Activated CD4-positive, alpha-beta T cell treated with anti-CD3 and anti-CD28 coated beads, Interleukin-10, Interleukin-2, amounts not matched to agents 100 ng/mL and 50 ng/mL, durations not matched to agents 16 hours and 8 hours (primary cell): ENCODE measurements around the gene MPDU1.

Source experiments
- DNase-seq: peaks from one replicate; pipeline ENCODE4 v3.0.0-alpha.2; 2020

Gene MPDU1

GRCh38 chr17:7561028-7561575 is 22.6 kb upstream of the MPDU1 start:
- DNase-seq = peak; percentile 91

- peak; percentile 94 for DNase-seq
Observed at GRCh38 chr17:7561589-7562207, 22.0 kb upstream of the MPDU1 start, which contains the start of gene SENP3. TSS of gene SENP3 (plus strand) at chr17:7561919. CDS start at chr17:7563077, 1,158 bp downstream.

- DNase-seq = no peak
Observed at GRCh38 chr17:7562208-7562605, 21.4 kb upstream of the MPDU1 start.

GRCh38 chr17:7563115-7563869 is 20.4 kb upstream of the MPDU1 start:
- DNase-seq = no peak

- DNase-seq = no peak
Observed at GRCh38 chr17:7569571-7569970, 14.1 kb upstream of the MPDU1 start.

- DNase-seq = no peak
Observed at GRCh38 chr17:7570351-7570750, 13.3 kb upstream of the MPDU1 start.

- DNase-seq = peak; percentile 100
Observed at GRCh38 chr17:7572338-7572587, 11.4 kb upstream of the MPDU1 start.

- no peak for DNase-seq
Observed at GRCh38 chr17:7572588-7573323, 10.9 kb upstream of the MPDU1 start.

- DNase-seq = peak; percentile 94
Observed at GRCh38 chr17:7573324-7574080, 10.2 kb upstream of the MPDU1 start.

GRCh38 chr17:7574176-7574953 is 9.3 kb upstream of the MPDU1 start:
- DNase-seq = no peak

GRCh38 chr17:7575481-7575883 is 8.2 kb upstream of the MPDU1 start:
- DNase-seq = no peak

- no peak for DNase-seq
Observed at GRCh38 chr17:7575959-7576358, 7.7 kb upstream of the MPDU1 start.

GRCh38 chr17:7576432-7576937 is 7.2 kb upstream of the MPDU1 start:
- no peak for DNase-seq

GRCh38 chr17:7577327-7578199 is 6.1 kb upstream of the MPDU1 start:
- DNase-seq = no peak

- peak; percentile 92 for DNase-seq
Observed at GRCh38 chr17:7579001-7579833, 4.4 kb upstream of the MPDU1 start, which contains the start of gene CD68. TSS of gene CD68 (plus strand) at chr17:7579638. CDS start at chr17:7579678, 40 bp downstream.

- DNase-seq = no peak
Observed at GRCh38 chr17:7579834-7580603, 3.6 kb upstream of the MPDU1 start.

- no peak for DNase-seq
Observed at GRCh38 chr17:7580604-7581575, 2.8 kb upstream of the MPDU1 start.
